Measurements from ENCODE around the gene MKS1.

Gene MKS1

DNA sequence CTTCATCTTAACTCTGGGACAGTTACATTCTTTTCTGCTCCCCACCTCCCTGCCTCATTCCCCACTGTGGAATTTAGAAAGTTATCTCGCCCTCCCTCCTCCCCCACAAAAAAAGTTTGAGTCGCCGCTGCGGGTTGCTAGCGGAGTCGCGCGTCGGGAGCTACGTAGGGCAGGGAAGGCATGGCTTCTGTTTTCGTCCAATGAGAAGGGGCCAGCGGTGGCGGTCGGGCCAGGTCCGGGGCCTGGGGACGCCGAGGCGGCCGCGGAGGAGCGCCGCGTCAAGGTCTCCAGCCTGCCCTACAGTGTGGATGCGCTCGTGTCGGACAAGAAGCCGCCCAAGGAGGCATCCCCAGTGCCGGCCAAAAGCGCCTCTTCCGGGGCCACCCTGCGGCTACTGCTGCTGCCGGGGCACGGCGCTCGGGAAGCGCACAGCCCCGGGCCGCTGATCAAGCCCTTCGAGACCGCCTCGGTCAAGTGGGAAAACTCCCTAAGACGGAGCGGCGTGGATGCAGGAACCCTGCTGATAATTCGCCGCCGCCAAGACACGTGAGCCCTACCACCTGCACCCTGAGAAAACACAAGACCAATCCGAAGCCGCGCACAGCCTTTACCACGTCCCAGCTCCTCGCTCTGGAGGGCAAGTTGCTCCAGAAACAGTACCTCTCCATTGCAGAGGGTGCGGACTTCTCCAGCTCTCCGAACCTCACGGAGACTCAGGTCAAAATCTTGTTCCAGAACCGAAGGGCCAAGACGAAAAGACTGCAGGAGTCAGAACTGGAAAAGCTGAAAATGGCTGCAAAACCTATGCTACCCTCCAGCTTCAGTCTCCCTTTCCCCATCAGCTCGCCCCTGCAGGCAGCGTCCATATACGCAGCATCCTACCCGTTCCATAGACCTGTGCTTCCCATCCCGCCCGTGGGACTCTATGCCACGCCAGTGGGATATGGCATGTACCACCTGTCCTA, 61.9 kb downstream of the MKS1 start:
- peak; percentile 42 for DNase-seq
